ENCODE results near the gene PRDX6.
"Not testable (repeated sequence)": the region's sequence is repeated elsewhere in the genome, so short reads cannot be mapped to it uniquely, and the experiment has no call there.

The PRDX6 gene

DNA sequence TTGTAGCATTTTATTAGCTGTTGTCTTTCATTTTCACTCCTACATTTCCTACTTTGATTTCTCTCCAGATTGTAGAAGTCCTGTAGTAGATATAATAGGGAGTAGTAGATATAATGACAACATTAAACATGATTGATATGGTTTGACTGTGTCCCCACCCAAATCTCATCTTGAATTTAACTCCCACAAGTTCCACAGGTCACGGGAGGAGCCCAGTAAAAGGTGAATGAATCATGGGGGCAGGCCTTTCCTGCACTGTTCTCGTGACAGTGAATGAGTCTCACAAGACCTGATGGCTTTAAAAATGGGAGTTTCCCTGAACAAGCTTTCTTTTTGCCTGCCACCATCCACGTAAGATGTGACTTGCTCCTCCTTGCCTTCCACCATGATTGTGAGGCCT is 7.5 kb upstream of the PRDX6 start:
- no peak for DNase-seq

DNA sequence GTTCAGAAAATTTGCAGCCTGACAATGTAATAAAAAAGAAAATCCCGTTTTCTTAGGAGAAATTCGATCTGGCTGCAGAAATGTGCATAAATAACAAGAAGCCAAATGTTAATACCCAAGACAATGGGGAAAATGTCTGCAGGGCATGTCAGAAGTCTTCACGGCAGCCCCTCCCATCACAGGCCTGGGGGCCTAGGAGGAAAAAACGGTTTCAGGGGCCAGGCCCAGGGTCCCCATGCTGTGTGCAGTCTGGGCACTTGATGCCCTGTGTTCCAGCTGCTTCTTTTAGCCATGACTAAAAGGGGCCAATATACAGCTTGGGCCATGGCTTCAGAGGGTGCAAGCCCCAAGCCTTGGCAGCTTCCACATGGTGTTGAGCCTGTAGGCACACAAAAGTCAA is 6.5 kb upstream of the PRDX6 start:
- DNase-seq, result no peak

DNA sequence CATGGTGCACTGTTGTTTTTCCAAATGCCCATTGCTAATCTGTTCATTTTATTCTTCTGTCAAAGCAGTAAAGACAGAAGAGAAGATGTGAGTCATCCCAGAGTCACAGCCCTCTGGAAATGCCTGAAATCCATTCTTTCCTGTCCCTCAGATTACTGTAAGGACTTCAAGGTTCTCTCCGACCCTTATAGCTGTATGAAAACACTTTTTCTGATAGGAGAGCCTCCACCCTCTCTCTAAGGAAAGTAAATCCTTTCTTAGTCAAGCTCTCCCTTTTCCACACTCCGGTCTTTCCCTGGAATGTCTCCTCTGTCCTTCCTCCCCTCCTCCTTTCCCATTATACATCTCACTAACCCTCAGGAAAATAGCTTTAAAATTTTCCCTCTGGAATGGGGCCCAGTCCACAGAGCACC is 3.5 kb upstream of the PRDX6 start:
- no peak for DNase-seq

DNA sequence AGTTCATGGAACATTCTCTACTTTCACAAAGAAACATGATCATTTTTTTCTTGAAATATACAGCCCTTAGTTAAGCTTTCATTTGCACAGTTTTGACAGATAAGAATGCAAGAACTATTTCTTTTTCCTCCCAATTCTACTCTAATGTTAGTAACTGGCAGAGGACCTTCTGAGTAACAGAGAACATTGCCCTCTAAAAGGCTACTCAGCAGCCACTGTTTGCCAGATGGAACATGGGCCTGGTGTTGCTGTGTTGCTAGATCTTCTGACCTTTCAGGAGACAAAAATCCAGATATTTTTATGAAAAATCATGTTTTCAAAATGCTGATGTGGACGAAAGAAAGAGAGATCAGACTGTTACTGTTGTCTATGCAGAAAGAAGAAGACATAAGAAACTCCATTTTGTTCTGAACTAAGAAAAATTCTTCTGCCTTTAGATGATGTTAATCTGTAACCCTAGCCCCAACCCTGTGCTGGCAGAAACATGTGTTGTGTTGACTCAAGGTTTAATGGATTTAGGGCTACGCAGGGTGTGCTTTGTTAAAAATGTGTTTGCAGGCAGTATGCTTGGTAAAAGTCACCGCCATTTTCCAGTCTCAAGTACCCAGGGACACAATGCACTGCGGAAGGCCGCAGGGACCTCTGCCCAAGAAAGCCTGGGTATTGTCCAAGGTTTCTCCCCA is 2.9 kb upstream of the PRDX6 start:
- DNase-seq, result no peak

DNA sequence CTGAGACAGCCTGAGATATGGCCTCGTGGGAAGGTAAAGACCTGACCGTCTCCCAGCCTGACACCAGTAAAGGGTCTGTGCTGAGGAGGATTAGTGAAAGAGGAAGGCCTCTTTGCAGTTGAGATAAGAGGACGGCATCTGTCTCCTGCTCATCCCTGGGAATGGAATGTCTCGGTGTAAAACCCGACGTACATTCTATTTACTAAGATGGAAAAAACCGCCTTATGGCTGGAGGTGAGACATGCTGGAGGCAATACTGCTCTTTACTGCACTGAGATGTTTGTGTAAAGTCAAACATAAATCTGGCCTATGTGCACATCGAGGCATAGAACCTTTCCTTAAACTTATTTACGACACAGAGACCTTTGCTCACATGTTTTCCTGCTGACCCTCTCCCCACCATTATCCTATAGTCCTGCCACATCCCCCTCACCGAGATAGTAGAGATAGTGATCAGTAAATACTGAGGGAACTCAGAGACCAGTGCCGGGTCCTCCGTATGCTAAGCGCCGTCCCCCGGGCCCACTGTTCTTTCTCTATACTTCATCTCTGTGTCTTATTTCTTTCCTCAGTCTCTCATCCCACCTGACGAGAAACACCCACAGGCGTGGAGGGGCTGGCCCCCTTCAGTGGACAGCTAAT is 2.2 kb upstream of the PRDX6 start:
- DNase-seq, result not testable (repeated sequence)

DNA sequence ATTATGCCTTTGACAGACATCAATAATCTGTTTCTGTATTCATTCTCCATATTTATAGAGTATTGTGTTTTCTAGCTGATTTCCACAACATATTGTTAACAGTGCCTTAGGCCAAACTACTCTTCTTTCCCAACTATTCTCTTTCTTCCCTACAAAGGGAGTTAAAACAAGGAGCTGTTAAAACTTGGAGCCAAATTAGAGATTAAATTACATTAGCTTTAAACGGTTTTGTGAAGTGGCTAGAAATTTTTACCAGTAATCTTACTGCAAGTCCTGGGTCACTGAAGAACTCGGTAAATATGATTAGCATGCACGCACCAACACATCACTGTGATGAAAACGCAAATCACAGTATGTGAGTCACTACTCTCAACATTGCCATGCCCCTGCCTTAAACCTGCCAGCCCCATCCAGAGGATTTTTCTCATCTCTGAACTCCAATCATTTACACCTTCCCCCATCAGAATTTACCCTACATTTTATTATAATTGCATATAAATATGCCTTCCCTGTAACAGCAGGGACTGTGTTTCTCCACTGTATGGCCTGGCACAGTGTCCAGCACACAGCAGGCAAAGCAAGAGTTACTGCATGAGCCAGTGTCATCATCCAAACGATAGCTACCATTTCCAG is 1.5 kb upstream of the PRDX6 start:
- DNase-seq, result no peak

DNA sequence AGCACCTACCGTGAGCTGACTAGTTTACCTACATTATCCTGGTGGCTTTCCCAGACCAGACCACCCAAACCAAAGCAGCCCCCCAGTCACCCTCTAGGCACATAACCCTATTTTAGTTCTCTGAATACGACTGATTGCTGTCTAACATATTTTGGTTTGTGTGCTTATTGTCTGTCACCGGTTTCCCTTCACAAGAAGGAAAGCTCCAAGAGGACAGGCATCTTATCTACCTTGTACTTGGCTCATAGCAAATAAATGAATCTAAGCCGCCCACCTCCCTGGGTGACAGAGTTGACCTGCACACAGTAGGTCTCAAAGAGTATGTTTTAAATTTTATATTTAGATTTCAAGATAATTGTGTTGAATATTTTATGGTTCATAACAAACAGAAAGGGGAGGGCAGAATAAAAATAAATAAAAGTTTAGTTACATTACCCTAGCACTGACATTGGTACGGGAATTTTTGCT is 904 bp upstream of the PRDX6 start:
- DNase-seq, result no peak

DNA sequence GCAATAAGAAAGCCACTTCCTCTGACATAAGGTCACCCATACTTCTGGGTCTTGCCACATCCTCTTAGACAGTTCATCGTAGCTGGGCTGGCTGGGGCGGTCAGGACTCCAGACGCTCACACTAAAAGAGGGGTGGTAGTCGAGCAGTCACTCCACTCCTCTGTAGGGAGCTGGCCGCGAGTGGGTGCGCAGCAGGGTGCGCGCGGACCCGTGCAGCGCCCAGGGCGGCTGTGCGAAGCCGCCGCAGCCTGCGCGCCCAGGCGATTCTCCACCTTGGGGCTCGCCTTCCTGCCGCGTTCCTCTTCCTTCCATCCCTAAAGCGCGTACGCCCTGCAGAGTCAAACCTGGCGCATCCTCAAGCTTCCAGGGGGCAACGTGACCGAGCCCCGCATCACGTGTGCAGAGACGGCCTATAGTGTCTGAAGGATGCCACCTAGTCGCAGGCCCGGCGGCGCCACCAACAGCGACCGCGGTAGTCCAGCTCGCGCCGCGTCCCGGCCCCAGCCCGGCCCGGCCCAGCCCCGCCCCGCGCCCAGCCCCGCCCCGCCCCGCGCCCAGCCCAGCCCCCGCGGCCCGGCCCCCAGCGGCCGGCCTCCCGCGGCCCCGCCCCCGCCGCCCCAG is 360 bp upstream of the PRDX6 start:
- DNase-seq, result peak; percentile 32

DNA sequence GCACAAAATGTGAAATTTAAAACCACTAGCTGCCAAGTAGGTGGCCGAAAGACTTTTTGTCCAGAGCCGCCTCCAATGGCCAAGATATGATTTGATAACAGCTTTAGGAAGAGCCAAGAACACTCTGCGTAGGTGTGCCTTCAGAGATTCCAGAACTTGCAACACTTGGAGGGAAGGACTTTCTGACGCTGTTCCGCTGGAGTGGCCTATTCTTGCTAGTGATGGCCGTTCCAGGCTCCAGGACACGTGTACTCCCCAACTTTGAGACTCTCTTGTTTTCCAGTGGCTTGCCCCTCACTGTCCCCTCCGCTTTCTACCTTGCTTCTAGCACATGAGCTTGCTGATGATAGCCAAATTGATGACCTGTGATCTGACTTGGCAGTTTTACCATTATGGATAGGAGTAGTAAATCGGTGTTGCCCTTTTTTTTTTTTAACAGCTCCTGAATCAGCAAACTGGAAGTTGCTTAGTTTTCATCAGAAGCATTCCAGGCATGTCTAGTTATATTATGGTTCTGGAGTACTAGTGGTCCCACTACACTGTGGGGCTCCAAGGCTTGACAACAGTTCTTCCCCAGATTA is 1.0 kb downstream of the PRDX6 start:
- DNase-seq, result no peak

DNA sequence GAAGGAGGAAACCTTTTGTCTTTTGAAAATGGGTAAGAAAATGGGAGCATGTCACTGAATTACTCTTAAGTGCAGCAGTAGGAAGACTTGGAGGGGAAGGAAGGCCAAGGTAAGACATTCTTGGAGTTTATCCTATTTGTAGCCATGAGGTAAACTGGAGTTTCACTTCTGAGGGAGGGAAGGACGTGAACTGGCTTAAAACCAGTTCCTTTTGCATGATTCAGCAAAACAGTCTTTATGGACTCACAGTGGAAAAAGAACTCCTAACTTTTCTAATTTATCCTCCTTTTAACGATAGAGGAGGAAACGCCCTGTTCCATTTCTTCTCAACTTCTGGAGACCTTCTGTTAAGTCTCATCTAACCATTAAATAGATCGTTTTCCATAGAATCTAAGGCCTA is 2.5 kb downstream of the PRDX6 start:
- no peak for DNase-seq

DNA sequence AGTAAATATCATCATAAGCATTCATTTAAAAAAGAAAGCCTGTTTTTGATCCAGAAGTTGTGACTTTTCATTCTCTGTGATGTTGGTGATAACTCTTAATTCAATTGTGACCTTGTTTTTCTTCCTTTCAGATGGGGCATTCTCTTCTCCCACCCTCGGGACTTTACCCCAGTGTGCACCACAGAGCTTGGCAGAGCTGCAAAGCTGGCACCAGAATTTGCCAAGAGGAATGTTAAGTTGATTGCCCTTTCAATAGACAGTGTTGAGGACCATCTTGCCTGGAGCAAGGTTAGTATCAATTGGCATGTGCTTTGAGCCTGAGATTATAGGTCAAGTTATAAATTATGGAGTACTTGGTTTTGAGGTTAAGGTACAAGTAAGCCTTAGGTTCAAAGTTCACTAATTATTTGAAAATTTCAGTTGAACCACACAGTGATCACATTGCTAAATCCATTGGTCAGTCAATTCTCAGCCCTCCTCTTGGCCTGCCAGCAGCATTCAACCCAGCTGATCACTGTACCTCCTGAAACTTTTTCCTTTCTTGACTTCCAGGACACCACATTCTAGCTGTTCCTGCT is 4.1 kb downstream of the PRDX6 start:
- no peak for DNase-seq

DNA sequence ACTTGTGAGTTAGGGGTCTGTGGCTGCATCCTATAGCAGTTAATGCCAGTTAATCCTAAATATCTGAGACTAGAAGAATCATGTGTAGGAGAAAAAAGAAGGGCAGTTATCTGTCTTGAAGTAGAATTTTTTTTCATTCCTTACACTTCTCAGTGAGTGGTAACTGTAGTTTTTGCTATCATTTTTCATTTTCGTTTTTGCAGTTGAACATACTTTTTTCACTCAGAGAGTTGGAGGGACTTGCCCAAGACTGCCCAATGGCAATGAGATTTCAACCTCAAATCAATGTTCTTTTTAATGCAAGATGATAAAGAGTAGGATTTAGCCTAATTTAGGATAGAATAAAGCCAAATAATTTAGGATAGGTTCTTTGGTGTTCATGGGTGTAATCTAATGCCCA is 5.5 kb downstream of the PRDX6 start:
- DNase-seq, result no peak

DNA sequence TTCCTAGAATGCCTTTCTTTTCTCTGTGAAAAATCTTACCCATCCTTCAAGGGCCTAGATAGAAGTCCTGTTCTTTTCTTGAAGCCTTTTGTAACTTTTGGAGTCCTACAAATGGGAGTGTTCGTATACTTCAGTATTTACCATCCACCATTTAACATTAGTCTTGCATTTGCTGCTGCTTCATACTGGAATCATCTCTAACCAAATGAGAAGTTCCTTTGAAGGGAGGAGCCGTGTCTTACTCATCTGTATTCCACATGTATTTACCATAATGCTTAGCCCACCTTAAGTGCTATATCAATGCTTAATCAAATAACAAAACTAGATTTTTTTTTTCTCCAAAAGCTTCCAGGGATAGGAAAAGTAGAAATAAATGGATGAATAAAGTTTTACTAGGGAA is 7.1 kb downstream of the PRDX6 start:
- no peak for DNase-seq

DNA sequence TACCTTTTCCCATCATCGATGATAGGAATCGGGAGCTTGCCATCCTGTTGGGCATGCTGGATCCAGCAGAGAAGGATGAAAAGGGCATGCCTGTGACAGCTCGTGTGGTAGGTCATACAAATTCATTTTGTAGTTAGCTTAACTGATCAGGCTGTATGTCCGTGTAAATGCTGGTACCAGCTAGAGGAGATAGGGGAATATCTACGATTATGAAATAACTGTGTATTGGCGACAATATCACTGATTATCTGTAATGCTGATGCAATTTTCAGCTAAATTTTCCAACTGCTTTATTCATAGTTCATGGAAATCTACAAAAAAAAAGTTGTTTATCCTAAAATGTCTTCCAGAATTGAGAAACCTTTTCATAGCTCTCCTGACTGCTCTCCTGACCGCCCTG is 8.3 kb downstream of the PRDX6 start:
- no peak for DNase-seq

DNA sequence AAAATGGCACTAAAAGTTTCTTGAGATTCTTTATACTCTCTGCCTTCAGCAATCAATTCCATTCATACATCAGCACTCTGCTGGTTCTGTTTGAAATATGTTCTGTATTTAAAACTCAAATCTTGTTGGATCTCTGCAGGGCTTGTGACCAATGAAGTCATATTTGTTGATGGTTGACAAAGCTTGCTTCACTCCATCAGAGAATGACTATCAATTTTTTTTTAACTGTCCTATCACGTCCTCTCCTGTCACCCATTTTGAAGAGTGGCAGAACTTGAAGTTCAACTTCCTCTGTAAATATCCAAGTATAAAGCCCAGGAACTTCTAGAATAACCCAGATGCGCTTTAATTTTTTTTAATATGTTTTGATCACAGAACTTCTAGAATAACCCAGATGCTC is 10.9 kb downstream of the PRDX6 start:
- DNase-seq, result no peak

DNA sequence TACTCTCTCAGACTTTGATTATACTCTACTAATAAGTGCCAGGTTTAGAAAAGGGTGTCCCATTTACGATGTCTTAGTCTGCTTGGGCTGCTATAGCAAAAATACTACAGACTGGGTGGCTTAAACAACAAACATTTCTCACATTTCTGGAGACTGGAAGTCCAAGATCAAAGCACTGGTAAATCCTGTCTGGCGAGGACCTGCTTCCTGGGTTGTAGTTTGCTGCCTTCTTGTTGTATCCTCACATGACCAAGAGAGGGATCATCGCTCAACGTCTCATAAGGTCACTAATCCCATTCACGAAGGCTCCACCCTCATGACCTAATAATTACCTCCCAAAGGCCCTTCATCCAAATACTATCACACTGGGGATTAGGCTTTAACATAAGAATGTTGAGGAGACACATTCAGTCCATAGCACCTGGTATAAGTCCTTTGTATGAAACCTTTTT is 12.0 kb downstream of the PRDX6 start:
- no peak for DNase-seq

DNA sequence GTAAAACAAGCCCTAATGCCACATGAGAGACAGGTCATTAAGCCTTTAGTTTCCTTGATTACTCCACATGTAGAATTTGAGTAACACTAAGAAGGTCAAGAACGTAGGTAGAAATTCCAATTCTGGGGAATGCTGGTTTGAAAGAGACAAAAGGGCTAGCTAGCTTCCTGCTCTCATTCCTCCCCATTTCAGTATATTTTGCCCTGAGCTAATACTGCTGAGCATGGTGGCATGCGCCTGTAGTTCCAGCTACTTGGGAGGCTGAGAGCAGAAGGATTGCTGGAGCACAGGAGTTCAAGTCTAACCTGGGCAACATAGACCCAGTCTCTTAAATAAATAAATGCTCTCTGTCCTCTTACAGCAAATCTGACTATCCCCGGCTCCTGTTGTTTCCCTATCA is 12.8 kb downstream of the PRDX6 start:
- DNase-seq, result no peak

DNA sequence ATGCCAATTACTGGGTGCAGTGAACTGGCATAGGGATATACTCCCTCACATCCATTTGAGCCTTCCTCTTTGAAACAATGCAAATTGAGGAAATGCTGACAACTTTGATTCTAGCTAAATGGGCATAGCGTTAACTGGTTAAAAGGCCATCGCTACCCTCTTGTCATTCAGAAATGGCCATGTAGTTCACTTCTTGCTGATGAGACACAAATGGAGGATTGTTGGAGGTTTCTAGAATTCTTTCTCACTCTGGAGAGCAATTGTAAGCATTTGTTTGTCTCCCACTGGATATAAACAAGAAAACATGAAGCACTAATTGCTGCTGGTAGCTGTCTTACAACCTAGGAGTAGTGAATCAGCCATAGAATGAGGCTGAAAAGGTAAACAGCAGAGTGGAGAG is 14.4 kb downstream of the PRDX6 start:
- no peak for DNase-seq

DNA sequence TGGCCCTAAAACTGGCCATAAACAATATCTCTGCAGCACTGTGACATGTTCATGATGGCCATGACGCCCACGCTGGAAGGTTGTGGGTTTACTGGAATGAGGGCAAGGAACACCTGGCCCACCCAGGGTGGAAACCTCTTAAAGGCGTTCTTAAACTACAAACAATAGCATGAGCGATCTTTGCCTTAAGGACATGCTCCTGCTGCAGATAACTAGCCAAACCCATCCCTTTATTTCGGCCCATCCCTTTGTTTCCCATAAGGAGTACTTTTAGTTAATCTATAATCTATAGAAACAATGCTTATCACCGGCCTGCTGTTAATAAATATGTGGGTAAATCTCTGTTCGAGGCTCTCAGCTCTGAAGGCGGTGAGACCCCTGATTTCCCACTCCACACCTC is 16.0 kb downstream of the PRDX6 start:
- DNase-seq, result not testable (repeated sequence)

DNA sequence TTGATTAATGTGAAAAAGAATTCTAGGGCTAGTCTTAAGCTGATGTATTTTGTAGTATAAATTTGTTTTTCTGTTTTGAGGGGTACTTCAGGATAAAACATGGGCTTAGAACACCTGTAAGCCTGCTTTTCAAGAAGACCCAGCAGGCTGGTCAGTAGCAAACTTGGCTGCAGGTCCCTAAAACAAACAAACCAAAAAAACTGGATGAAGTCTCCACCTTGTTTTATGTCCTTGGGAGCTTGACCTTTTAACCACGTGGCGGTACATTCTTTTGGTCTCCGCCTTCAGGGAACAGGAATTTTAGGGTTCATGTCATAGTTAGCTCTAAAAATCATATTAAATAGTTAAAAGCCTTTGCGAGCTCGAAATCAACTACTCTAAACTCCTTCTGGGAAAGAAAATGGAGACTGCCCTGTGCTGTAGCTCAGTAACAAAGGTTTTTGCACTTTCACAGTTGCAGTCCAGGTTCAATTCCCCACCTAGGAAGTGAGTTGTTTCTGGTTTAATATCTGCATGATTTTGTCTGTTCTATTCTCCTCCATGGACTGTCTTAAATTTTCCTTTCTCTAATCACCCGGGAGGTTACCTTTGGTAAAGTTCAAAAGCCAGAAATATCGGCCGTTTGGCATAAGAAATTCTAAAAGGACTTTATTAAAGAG is 18.6 kb downstream of the PRDX6 start:
- DNase-seq, result no peak

DNA sequence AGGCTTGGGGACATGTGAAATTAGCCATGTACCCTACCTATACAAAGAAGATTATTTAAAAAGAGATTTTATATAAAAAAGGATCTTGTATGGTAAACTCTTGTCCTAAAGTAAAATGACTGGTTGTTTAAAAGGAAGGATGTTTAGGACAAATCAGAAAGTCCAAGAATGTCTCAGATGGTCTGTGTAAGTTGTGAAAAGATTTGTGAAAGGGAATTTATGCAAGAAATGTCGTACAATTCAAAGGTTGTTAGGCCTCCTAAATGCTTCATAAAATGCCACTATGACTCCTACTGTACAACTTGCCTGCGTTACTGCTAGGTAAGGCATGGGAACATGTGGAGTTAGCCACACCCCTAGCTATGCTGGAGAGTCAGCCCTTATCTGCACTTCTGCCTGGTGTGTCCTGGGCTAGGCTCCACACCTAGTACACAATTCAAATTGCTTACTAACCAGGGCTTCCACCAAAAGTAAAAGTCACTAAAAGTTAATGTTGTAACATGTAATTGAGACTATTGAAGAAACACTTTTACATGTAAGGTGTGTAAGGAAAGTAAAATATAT is 19.7 kb downstream of the PRDX6 start:
- no peak for DNase-seq

DNA sequence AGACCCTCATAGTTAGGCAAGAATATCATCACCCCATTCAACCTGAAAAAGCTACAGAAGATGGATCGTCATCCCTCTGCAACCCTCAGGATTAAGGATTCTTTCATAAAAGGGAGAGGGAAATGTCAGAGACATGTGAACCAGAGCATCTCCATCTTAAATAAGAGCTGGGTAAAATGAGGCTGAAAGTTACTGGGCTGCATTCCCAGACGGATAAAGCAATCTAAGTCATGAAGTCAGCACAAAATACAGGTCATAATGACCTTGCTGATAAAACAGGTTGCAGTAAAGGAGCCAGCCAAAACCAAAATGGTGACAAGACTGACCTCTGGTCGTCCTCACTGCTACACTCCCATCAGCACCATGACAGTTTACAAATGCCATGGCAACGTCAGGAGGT is 22.6 kb downstream of the PRDX6 start:
- DNase-seq, result no peak

All from activated T-cell treated with anti-CD3 and anti-CD28 coated beads for 4 hours (primary cell).